GM23338 (cell line): Measurements from ENCODE around the gene ENTPD3. TPM values are rescaled to one million over a fixed set of nuclear protein-coding genes. Genes with fewer than 3 reads are reported as not detected.

Experiments used
- ATAC-seq: fragments of 200-7000 bp; cut with Tn5 transposase; 3 replicates; pipeline ENCODE4 v1.9.1; 2020
- DNase-seq: peaks from one replicate; pipeline ENCODE4 v3.0.0-alpha.2; 2015; ENCODE audit warnings: low spot score
- H2AFZ ChIP-seq: fragments of 200-600 bp; sonication (generic); 2 replicates; pipeline ENCODE4 v1.8.0; 2016; ENCODE audit warnings: antibody characterized with exemption, mild to moderate bottlenecking, moderate library complexity
- H3F3A ChIP-seq: fragments of 200-600 bp; sonication (generic); replicated peaks from 2 replicates; pipeline ENCODE4 v1.8.0; 2017; ENCODE audit warnings: antibody characterized with exemption, mixed run types, low read depth
- H3K27ac ChIP-seq: fragments of 200-600 bp; sonication (generic); 2 replicates; pipeline ENCODE4 v1.6.1; 2016; ENCODE audit warnings: low read depth
- H3K27me3 ChIP-seq: fragments of 200-600 bp; sonication (generic); 2 replicates; pipeline ENCODE4 v1.8.0; 2016; ENCODE audit warnings: mild to moderate bottlenecking, mixed run types, moderate library complexity; ENCODE audit not compliant: insufficient read depth
- H3K36me3 ChIP-seq: fragments of 200-600 bp; sonication (generic); 2 replicates; pipeline ENCODE4 v1.8.0; 2016; ENCODE audit warnings: mild to moderate bottlenecking; ENCODE audit not compliant: insufficient read depth
- H3K4me1 ChIP-seq: fragments of 200-600 bp; sonication (generic); 2 replicates; pipeline ENCODE4 v1.8.0; 2016; ENCODE audit warnings: mild to moderate bottlenecking, moderate library complexity; ENCODE audit not compliant: insufficient read depth
- H3K4me2 ChIP-seq: fragments of 200-600 bp; sonication (generic); 2 replicates; pipeline ENCODE4 v1.7.1; 2017; ENCODE audit warnings: mixed run types
- H3K4me3 ChIP-seq: fragments of 200-600 bp; sonication (generic); 2 replicates; pipeline ENCODE4 v1.6.1; 2016; ENCODE audit warnings: mixed run types
- H3K79me2 ChIP-seq: fragments of 200-600 bp; sonication (generic); replicated peaks from 2 replicates; pipeline ENCODE4 v1.8.0; 2017; ENCODE audit warnings: mild to moderate bottlenecking; ENCODE audit not compliant: insufficient read depth
- H3K9me2 ChIP-seq: fragments of 200-600 bp; sonication (generic); 2 replicates; pipeline ENCODE4 v1.8.0; 2017; ENCODE audit not compliant: insufficient read depth
- H4K20me1 ChIP-seq: fragments of 200-600 bp; sonication (generic); replicated peaks from 2 replicates; pipeline ENCODE4 v1.8.0; 2017; ENCODE audit warnings: mild to moderate bottlenecking; ENCODE audit not compliant: insufficient read depth
- H3K27ac Mint-ChIP-seq: 2 replicates; pipeline ENCODE4 v1.8.0; 2020; ENCODE audit warnings: inconsistent platforms, mild to moderate bottlenecking, moderate library complexity, mixed read lengths
- H3K27me3 Mint-ChIP-seq: 3 replicates; pipeline ENCODE4 v1.8.0; 2022; ENCODE audit warnings: low read depth, mild to moderate bottlenecking, moderate library complexity, mixed read lengths, inconsistent platforms; ENCODE audit not compliant: insufficient read depth, poor library complexity
- H3K36me3 Mint-ChIP-seq: 3 replicates; pipeline ENCODE4 v1.8.0; 2021; ENCODE audit warnings: low read depth, mild to moderate bottlenecking, inconsistent platforms, moderate library complexity, mixed read lengths
- H3K4me1 Mint-ChIP-seq: 3 replicates; pipeline ENCODE4 v1.8.0; 2020; ENCODE audit warnings: mild to moderate bottlenecking, inconsistent platforms, mixed read lengths
- H3K4me3 Mint-ChIP-seq: 3 replicates; pipeline ENCODE4 v1.8.0; 2021; ENCODE audit warnings: moderate library complexity, mild to moderate bottlenecking, inconsistent platforms, mixed read lengths
- H3K9me3 Mint-ChIP-seq: 3 replicates; pipeline ENCODE4 v1.8.0; 2020; ENCODE audit warnings: moderate library complexity, mild to moderate bottlenecking, inconsistent platforms, mixed read lengths
- CREB1 ChIP-seq: fragments of 250-450 bp; sonication (Bioruptor Pico); IDR thresholded peaks from 2 replicates; pipeline ENCODE4 v1.5.0; 2020; ENCODE audit warnings: low read depth, mild to moderate bottlenecking, moderate library complexity
- EZH2 ChIP-seq: fragments of 200-600 bp; sonication (generic); IDR thresholded peaks from one replicate; pipeline ENCODE4 v1.8.0; 2017; ENCODE audit warnings: antibody characterized with exemption, mild to moderate bottlenecking, low read depth; ENCODE audit not compliant: unreplicated experiment
- EZH2phosphoT487 ChIP-seq: fragments of 200-600 bp; sonication (generic); IDR thresholded peaks from one replicate; pipeline ENCODE4 v1.8.1; 2018; ENCODE audit warnings: antibody characterized with exemption; ENCODE audit not compliant: unreplicated experiment
- JUNB ChIP-seq: IDR thresholded peaks from one replicate; pipeline ENCODE4 v1.6.1; 2016; ENCODE audit warnings: antibody characterized with exemption; ENCODE audit not compliant: unreplicated experiment
- NANOG ChIP-seq: IDR thresholded peaks from 2 replicates; pipeline ENCODE4 v1.6.1; 2016; ENCODE audit warnings: antibody characterized with exemption, borderline replicate concordance
- POLR2AphosphoS5 ChIP-seq: IDR thresholded peaks from 2 replicates; pipeline ENCODE4 v1.6.1; 2016; ENCODE audit warnings: antibody characterized with exemption, low read depth
- ZNF114 ChIP-seq: fragments of 250-450 bp; sonication (Bioruptor Pico); IDR thresholded peaks from 2 replicates; pipeline ENCODE4 v1.5.0; 2020; ENCODE audit warnings: mild to moderate bottlenecking, moderate library complexity
- ZNF331 ChIP-seq: fragments of 250-450 bp; sonication (Bioruptor Pico); IDR thresholded peaks from 2 replicates; pipeline ENCODE4 v1.5.0; 2020; ENCODE audit warnings: low read depth, mild to moderate bottlenecking, moderate library complexity
- polyA plus RNA-seq: library from polyadenylated mRNA; unstranded; fragments of >200 nt; fragmentation: Nextera tagmentation; extraction: Ambion mirVana; gene quantifications from 2 replicates; pipeline ENCODE4 v1.2.1, GENCODE V29; 2016
- total RNA-seq: library from RNA; depleted of rRNA; stranded (reverse); fragments of >200 nt; shearing (Covaris generic); gene quantifications from 2 replicates; pipeline ENCODE4 v1.2.3, GENCODE V29; 2014
- TF ChIP-seq, protein P1 (sequence below): fragments of 250-450 bp; sonication (Bioruptor Pico); IDR thresholded peaks from 2 replicates; pipeline ENCODE4 v1.5.0; 2020; ENCODE audit warnings: mild to moderate bottlenecking, moderate library complexity
- TF ChIP-seq, protein P2 (sequence below): IDR thresholded peaks from 2 replicates; pipeline ENCODE4 v1.6.1; 2016; ENCODE audit warnings: antibody characterized with exemption
- TF ChIP-seq, protein P3 (sequence below), 2 experiments: fragments of 200-600 bp in 1 of 2; sonication (generic) in 1 of 2; conservative IDR thresholded peaks; 2 replicates each; pipeline versions ENCODE4 v1.5.1 to v1.6.1; 2016 to 2017; ENCODE audit warnings: antibody characterized with exemption in 2 of 2, low read depth in 2 of 2, mild to moderate bottlenecking in 2 of 2, moderate library complexity in 1 of 2

The ENTPD3 gene
- total and polyA plus RNA-seq, 2 experiments from 2014 or later: 0.32 to 0.63 TPM

DNA sequence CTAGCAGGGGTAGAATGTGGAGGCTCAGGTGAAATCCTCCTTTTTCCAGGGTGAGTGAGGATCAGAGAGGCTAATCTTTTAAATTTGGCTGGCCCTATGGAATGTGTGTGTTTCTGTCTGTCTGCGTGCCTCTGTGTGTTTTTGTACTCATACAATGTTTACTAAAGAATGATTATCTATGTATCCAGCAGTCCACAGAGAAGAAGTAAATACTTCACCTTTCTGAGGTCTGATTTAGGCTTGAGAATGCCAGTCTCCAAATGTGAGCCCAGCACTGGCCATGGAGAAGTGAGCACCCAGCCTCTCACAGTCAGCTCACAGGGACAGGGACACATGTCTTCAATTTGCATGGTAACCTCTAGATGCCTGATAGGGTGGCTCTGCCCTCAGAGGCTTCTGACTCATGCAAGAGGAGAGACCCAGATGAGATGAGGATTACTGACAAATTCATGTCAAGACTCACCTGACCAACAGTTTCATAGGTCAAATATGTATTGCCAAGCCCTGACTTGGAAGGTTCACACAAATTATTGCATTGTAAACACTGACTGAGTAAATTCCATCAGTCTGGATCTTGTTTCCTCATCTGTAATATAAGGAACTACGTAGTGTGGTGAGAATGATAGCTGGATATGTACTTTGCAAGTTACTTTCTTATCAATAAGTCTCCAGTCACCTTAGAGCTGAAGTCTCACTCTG is 31.0 kb downstream of the ENTPD3 start:
- Mint-ChIP-seq H3K36me3 (no peaks in the 10 kb centered on the region), H3K27ac (no peak overlapping the region), H3K27me3 (peaks cover 3% of the 10 kb centered on the region), H3K9me3 (no peaks in the 10 kb centered on the region), H3K4me1 (no peaks in the 10 kb centered on the region), H3K4me3 (no peak overlapping the region)
- no peaks in the 10 kb centered on the region for H3K79me2 ChIP-seq
- H4K20me1 ChIP-seq: no peaks in the 10 kb centered on the region
- H3F3A ChIP-seq: no peaks in the 10 kb centered on the region
- H2AFZ ChIP-seq: 0 out of 2 replicates have a peak overlapping the region, but pooled peaks have one; percentile 2
- DNase-seq (no peak), ATAC-seq (no peak)
- H3K27me3 ChIP-seq: no peaks in the 10 kb centered on the region
- peaks cover 3% of the 10 kb centered on the region; the same call in 1 of the 2 replicates for H3K9me2 ChIP-seq
- H3K36me3 ChIP-seq: no peaks in the 10 kb centered on the region
- H3K27ac ChIP-seq: no peak overlapping the region
- no peak overlapping the region for H3K4me2 ChIP-seq
- TF ChIP-seq JUNB: no peak
- no peak for TF ChIP-seq EZH2
- TF ChIP-seq, protein P1, sequence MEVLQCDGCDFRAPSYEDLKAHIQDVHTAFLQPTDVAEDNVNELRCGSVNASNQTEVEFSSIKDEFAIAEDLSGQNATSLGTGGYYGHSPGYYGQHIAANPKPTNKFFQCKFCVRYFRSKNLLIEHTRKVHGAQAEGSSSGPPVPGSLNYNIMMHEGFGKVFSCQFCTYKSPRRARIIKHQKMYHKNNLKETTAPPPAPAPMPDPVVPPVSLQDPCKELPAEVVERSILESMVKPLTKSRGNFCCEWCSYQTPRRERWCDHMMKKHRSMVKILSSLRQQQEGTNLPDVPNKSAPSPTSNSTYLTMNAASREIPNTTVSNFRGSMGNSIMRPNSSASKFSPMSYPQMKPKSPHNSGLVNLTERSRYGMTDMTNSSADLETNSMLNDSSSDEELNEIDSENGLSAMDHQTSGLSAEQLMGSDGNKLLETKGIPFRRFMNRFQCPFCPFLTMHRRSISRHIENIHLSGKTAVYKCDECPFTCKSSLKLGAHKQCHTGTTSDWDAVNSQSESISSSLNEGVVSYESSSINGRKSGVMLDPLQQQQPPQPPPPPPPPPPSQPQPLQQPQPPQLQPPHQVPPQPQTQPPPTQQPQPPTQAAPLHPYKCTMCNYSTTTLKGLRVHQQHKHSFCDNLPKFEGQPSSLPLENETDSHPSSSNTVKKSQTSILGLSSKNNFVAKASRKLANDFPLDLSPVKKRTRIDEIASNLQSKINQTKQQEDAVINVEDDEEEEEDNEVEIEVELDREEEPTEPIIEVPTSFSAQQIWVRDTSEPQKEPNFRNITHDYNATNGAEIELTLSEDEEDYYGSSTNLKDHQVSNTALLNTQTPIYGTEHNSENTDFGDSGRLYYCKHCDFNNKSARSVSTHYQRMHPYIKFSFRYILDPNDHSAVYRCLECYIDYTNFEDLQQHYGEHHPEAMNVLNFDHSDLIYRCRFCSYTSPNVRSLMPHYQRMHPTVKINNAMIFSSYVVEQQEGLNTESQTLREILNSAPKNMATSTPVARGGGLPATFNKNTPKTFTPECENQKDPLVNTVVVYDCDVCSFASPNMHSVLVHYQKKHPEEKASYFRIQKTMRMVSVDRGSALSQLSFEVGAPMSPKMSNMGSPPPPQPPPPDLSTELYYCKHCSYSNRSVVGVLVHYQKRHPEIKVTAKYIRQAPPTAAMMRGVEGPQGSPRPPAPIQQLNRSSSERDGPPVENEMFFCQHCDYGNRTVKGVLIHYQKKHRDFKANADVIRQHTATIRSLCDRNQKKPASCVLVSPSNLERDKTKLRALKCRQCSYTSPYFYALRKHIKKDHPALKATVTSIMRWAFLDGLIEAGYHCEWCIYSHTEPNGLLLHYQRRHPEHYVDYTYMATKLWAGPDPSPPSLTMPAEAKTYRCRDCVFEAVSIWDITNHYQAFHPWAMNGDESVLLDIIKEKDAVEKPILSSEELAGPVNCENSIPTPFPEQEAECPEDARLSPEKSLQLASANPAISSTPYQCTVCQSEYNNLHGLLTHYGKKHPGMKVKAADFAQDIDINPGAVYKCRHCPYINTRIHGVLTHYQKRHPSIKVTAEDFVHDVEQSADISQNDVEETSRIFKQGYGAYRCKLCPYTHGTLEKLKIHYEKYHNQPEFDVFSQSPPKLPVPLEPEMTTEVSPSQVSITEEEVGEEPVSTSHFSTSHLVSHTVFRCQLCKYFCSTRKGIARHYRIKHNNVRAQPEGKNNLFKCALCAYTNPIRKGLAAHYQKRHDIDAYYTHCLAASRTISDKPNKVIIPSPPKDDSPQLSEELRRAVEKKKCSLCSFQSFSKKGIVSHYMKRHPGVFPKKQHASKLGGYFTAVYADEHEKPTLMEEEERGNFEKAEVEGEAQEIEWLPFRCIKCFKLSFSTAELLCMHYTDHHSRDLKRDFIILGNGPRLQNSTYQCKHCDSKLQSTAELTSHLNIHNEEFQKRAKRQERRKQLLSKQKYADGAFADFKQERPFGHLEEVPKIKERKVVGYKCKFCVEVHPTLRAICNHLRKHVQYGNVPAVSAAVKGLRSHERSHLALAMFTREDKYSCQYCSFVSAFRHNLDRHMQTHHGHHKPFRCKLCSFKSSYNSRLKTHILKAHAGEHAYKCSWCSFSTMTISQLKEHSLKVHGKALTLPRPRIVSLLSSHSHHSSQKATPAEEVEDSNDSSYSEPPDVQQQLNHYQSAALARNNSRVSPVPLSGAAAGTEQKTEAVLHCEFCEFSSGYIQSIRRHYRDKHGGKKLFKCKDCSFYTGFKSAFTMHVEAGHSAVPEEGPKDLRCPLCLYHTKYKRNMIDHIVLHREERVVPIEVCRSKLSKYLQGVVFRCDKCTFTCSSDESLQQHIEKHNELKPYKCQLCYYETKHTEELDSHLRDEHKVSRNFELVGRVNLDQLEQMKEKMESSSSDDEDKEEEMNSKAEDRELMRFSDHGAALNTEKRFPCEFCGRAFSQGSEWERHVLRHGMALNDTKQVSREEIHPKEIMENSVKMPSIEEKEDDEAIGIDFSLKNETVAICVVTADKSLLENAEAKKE (CRISPR knock-in tag): no peak
- TF ChIP-seq, protein P2, sequence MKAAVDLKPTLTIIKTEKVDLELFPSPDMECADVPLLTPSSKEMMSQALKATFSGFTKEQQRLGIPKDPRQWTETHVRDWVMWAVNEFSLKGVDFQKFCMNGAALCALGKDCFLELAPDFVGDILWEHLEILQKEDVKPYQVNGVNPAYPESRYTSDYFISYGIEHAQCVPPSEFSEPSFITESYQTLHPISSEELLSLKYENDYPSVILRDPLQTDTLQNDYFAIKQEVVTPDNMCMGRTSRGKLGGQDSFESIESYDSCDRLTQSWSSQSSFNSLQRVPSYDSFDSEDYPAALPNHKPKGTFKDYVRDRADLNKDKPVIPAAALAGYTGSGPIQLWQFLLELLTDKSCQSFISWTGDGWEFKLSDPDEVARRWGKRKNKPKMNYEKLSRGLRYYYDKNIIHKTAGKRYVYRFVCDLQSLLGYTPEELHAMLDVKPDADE: no peak
- TF ChIP-seq ZNF114 (CRISPR knock-in tag): no peak
- no peak for TF ChIP-seq NANOG
- TF ChIP-seq POLR2AphosphoS5: no peak
- TF ChIP-seq CREB1 (CRISPR knock-in tag): no peak
- TF ChIP-seq ZNF331: no peak
- no peak for TF ChIP-seq EZH2phosphoT487
- TF ChIP-seq, protein P3, sequence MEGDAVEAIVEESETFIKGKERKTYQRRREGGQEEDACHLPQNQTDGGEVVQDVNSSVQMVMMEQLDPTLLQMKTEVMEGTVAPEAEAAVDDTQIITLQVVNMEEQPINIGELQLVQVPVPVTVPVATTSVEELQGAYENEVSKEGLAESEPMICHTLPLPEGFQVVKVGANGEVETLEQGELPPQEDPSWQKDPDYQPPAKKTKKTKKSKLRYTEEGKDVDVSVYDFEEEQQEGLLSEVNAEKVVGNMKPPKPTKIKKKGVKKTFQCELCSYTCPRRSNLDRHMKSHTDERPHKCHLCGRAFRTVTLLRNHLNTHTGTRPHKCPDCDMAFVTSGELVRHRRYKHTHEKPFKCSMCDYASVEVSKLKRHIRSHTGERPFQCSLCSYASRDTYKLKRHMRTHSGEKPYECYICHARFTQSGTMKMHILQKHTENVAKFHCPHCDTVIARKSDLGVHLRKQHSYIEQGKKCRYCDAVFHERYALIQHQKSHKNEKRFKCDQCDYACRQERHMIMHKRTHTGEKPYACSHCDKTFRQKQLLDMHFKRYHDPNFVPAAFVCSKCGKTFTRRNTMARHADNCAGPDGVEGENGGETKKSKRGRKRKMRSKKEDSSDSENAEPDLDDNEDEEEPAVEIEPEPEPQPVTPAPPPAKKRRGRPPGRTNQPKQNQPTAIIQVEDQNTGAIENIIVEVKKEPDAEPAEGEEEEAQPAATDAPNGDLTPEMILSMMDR (conservative IDR thresholded peaks at IDR 0.05; ENCODE audit: low read depth in 2 of 2): no peak
- no peaks in the 10 kb centered on the region for H3K4me1 ChIP-seq
- H3K4me3 ChIP-seq: no peak overlapping the region
